Measurements from ENCODE around the gene GNG13. TPM values are rescaled to one million over a fixed set of nuclear protein-coding genes. Genes with fewer than 3 reads are reported as not detected.

The GNG13 gene
- total RNA-seq, 4 donors from 2014 or later, result not detected

GRCh38 chr16:844638-845350 lies 44.3 kb upstream of the GNG13 start:
- no peak overlapping the region for H3K4me3 ChIP-seq (ENCODE audit: low read depth, poor library complexity, severe bottlenecking)
- no peak for TF ChIP-seq POLR2A (IDR thresholded peaks at IDR 0.05)
- no peak for TF ChIP-seq CTCF (IDR thresholded peaks at IDR 0.05)
- intact Hi-C loops (cut with DNase I; ENCODE audit: low total_unique reads), result no loop called here
- WGBS, 2 donors, result 90 to 91% methylated on average over 45 to 48 of the region's 48 CpGs
- no peak for DNase-seq (ENCODE audit: low spot score in 2 of 2)

- 86 to 91% methylated on average over 20 of the region's 20 CpGs for WGBS, 2 donors
- TF ChIP-seq POLR2A (IDR thresholded peaks at IDR 0.05), result no peak
- TF ChIP-seq CTCF (IDR thresholded peaks at IDR 0.05), result no peak
- no peak for DNase-seq (ENCODE audit: low spot score in 2 of 2)
Observed at GRCh38 chr16:843771-844170, 43.2 kb upstream of the GNG13 start.

GRCh38 chr16:842711-843560 lies 42.4 kb upstream of the GNG13 start:
- WGBS, 2 donors, result 81 to 83% methylated on average over 32 to 33 of the region's 33 CpGs
- no peak overlapping the region for H3K4me3 ChIP-seq (ENCODE audit: low read depth, poor library complexity, severe bottlenecking)
- intact Hi-C loops (cut with DNase I; ENCODE audit: low total_unique reads), result no loop called here

More at GRCh38 chr16:843771-844170, 43.2 kb upstream of the GNG13 start:
- intact Hi-C loops (cut with DNase I; ENCODE audit: low total_unique reads), result no loop called here
- H3K4me3 ChIP-seq (ENCODE audit: low read depth, poor library complexity, severe bottlenecking), result no peak overlapping the region

GRCh38 chr16:842061-842476 lies 41.5 kb upstream of the GNG13 start:
- no peak overlapping the region for H3K4me3 ChIP-seq (ENCODE audit: low read depth, poor library complexity, severe bottlenecking)
- DNase-seq (ENCODE audit: low spot score in 2 of 2), result no peak
- intact Hi-C loops (cut with DNase I; ENCODE audit: low total_unique reads), result no loop called here
- WGBS, 2 donors, result 56 to 67% methylated on average over 13 of the region's 19 CpGs
- TF ChIP-seq CTCF (IDR thresholded peaks at IDR 0.05) (no peak), POLR2A (IDR thresholded peaks at IDR 0.05) (no peak)

More at GRCh38 chr16:842711-843560, 42.4 kb upstream of the GNG13 start:
- DNase-seq (ENCODE audit: low spot score in 2 of 2), result no peak
- TF ChIP-seq CTCF (IDR thresholded peaks at IDR 0.05) (no peak), POLR2A (IDR thresholded peaks at IDR 0.05) (no peak)

GRCh38 chr16:841455-842060 lies 41.0 kb upstream of the GNG13 start:
- 84 to 85% methylated on average over 18 to 27 of the region's 27 CpGs for WGBS, 2 donors
- intact Hi-C loops (cut with DNase I; ENCODE audit: low total_unique reads), result no loop called here
- H3K4me3 ChIP-seq (ENCODE audit: low read depth, poor library complexity, severe bottlenecking), result no peak overlapping the region
- DNase-seq (ENCODE audit: low spot score in 2 of 2), result no peak
- no peak for TF ChIP-seq POLR2A (IDR thresholded peaks at IDR 0.05)
- no peak for TF ChIP-seq CTCF (IDR thresholded peaks at IDR 0.05)

Measured in lower leg skin (tissue), 4 donors.